Activated T-cell treated with anti-CD3 and anti-CD28 coated beads for 4 hours (primary cell): Measurements from ENCODE around the gene LCK.
A peak's percentile ranks its signal among the peaks of the same experiment; 100 is the strongest.
"Not testable (repeated sequence)": the region's sequence is repeated elsewhere in the genome, so short reads cannot be mapped to it uniquely, and the experiment has no call there.

Experiments
- DNase-seq: peaks from one replicate; pipeline ENCODE4 v3.0.0-alpha.2; 2020

LCK gene

DNA sequence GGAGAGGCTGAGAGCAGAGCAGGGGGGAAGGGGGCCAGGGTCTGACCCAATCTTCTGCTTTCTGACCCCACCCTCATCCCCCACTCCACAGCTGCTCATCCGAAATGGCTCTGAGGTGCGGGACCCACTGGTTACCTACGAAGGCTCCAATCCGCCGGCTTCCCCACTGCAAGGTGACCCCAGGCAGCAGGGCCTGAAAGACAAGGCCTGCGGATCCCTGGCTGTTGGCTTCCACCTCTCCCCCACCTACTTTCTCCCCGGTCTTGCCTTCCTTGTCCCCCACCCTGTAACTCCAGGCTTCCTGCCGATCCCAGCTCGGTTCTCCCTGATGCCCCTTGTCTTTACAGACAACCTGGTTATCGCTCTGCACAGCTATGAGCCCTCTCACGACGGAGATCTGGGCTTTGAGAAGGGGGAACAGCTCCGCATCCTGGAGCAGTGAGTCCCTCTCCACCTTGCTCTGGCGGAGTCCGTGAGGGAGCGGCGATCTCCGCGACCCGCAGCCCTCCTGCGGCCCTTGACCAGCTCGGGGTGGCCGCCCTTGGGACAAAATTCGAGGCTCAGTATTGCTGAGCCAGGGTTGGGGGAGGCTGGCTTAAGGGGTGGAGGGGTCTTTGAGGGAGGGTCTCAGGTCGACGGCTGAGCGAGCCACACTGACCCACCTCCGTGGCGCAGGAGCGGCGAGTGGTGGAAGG, 23.7 kb downstream of the LCK start:
- no peak for DNase-seq

DNA sequence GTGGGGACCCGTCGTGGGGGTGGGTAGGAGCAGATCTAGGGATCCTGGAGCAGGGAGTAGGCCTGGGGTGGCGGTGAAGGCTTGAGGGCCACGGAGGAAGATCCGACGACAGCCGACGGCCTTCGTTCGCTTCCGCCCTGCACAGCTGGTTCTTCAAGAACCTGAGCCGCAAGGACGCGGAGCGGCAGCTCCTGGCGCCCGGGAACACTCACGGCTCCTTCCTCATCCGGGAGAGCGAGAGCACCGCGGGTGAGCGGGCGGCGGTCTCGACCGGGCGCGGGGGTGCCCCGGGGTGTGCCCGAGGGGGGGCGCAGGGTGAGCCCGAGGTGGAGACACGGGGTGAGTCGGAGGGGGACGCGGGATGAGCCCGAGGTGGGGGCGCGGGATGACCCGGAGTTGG, 24.4 kb downstream of the LCK start:
- DNase-seq = no peak

DNA sequence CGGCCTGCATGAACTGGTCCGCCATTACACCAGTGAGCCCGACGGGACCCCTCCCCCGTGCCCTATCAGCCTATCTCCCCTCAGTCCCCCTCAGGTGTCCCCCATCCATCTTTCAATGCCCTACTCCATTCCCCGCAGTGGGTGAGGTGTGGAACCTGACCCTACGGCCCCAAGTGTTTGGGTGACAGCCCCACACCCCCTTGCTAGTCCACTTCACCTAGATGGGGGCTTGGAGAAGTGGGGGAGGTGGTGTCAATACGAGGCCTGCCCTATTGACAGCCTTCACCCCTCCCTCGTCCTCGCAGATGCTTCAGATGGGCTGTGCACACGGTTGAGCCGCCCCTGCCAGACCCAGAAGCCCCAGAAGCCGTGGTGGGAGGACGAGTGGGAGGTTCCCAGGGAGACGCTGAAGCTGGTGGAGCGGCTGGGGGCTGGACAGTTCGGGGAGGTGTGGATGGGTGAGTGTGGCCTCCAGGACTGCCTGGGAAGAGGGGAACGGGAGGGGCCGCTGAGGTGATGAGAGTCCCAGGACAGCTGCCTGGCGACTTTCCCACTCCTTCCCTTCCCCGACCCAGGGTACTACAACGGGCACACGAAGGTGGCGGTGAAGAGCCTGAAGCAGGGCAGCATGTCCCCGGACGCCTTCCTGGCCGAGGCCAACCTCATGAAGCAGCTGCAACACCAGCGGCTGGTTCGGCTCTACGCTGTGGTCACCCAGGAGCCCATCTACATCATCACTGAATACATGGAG, 25.1 kb downstream of the LCK start:
- DNase-seq = no peak

DNA sequence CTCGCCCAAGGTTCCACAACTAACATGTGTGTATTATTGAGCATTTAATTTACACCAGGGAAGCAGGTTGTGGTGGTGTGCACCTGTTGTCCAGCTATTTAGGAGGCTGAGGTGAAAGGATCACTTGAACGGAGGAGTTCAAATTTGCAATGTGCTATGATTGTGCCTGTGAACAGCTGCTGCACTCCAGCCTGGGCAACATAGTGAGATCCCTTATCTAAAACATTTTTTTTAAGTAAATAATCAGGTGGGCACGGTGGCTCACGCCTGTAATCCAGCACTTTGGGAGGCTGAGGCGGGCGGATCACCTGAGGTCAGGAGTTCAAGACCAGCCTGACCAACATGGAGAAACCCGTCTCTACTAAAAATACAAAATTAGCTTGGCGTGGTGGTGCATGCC, 33.7 kb downstream of the LCK start:
- DNase-seq = not testable (repeated sequence)

DNA sequence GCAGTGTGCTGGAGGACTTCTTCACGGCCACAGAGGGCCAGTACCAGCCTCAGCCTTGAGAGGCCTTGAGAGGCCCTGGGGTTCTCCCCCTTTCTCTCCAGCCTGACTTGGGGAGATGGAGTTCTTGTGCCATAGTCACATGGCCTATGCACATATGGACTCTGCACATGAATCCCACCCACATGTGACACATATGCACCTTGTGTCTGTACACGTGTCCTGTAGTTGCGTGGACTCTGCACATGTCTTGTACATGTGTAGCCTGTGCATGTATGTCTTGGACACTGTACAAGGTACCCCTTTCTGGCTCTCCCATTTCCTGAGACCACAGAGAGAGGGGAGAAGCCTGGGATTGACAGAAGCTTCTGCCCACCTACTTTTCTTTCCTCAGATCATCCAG, 34.6 kb downstream of the LCK start:
- DNase-seq = no peak

DNA sequence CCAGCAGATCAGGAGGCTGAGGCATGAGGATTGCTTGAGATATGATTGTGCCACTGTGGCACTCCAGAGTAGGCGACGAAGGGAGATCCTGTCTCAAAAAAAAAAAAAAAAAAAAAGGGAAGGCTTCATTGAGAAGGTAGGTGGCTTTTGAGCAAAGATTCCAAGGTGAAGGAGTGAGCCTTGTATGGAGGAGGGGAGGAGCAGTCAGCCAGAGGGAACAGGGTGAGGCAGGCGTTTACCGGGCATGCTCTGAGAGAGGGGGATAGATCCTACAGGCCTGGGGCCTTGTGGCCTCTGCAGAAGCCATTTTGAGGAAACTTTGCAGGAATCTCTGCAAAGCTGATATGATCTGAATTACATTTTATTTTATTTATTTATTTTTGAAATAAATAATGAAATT, 35.7 kb downstream of the LCK start:
- no peak for DNase-seq

DNA sequence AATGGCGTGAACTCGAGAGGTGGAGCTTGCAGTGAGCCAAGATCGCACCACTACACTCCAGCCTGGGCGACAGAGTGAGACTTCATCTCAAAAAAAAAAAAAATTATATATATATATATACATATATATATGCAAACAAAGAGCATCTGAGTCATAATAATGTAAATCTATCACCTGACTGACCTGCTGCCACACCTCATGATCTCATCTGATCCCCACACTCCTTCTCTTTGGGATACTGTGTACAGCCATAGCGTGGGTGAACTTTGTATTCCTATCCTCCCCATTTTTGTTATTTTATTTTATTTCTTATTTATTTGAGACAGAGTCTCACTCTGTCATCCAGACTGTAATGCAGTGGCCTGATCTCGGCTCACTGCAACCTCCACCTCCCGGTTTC, 38.2 kb downstream of the LCK start:
- DNase-seq = no peak

DNA sequence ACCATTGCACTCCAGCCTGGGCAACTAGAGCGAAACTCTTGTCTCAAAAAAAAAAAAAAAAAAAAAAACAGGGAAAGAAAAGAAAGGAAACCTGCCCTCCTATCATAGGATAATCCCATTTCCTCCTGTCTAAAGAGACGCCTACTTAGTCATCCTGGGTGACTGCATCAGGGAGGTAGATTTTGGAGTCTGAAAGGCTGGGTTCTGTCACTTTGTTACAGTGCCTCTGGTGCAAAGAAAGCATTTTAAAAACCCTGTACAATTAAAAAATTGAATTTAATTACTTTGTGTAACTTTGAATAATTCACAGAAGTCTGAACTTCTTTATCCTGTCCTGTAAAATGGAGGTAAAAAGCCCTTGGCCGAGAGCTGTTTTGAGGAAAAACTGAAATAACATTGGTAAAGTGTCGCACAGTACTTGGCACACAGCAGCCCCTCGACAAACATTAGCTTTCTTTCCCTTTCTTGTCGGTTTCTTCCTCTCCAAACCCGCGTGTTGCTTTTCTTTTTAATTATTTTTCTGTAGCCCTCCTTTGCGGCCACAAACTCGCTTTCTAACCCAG, 40.2 kb downstream of the LCK start:
- no peak for DNase-seq

DNA sequence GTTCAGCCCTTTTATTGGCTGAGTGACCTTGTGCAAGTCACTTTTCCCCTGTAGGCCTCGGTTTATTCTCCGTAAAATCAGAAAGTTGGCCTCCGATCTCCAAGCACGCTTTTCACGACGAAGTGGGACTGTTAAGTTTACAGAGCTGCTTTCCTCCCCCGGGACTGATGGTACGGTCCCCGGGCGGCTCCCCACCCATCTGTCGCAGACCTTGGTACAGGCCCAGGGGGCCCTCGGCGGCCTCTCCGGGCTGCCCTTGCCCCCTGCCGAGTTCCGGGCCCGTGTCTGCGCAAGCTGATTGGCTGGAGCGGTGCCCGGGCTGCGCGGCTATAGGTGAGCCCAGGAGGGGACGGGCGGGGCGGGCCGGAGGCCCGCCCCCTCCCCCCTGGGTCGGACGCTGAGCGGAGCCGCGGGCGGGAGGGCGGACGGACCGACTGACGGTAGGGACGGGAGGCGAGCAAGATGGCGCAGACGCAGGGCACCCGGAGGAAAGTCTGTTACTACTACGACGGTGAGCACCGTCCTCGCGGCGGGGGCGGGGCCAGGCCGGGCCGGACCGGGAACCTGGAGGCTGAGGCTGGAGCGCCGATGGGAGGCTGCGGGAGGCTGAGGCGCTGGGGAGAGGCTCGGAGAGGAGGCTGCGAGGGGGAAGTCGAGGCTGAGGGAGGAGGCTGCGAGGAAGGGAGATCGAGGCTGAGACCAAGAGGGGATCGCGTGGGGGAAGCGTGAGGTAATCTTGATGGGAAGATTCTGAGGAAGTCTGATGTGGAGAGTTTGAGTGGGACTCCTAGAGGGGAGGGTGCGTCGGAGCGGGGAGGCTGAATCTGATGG, 40.9 kb downstream of the LCK start, which contains the start of gene HDAC1:
Gene HDAC1, plus strand, starts transcription at position 376 of the 831 bp plus-strand sequence. Its CDS starts 87 bp downstream, at position 463.
- peak; percentile 89 for DNase-seq

DNA sequence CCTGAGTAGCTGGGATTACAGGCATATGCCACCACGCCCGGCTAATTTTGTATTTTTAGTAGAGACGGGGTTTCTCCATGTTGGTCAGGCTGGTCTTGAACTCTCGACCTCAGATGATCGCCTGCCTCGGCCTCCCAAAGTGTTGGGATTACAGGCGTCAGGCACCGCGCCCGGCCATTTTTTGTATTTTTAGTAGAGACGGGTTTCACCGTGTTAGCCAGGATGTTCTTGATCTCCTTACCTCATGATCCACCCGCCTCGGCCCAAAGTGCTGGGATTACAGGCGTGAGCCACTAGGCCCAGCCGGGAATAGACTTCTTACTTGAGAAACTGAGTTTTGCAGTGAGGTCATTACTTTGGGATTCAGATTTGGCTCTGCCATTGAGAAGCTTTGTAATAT, 47.1 kb downstream of the LCK start:
- DNase-seq = not testable (repeated sequence)

DNA sequence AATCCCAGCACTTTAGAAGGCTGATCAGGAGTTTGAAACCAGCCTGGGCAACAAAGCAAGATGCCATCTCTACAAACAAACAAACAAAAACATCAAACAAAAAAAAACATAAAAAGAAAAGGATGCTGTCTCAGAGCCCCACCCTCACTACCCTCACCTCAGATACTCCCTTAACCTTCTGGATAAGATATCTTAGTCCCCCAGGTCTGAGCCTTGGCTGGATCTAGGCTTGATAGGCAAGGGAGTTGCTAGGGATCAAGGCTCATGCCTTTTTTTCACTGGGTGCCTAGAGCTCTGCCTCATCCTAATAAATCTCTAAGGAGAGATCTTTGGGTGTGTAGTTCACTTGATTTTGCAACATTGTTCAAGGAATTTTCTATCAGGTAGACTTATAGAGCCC, 48.3 kb downstream of the LCK start:
- no peak for DNase-seq

DNA sequence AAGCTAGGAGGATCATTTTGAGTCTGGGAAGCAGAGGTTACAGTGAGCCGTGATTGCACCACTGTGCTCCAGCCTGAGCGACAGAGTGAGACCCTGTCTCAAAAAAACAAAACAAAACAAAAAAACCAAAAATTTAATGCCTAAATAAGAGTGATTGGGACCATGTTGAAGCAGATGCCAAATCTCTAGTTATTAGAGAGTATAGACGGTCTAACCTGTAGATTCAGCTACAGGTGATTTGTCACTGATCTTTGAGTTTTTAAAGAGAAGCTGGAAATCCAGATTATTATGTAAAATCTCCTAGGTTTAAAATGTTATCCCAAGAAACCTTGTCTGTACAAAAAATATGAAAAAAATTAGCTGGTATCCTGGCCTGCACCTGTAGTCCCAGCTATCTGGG, 52.3 kb downstream of the LCK start:
- no peak for DNase-seq

DNA sequence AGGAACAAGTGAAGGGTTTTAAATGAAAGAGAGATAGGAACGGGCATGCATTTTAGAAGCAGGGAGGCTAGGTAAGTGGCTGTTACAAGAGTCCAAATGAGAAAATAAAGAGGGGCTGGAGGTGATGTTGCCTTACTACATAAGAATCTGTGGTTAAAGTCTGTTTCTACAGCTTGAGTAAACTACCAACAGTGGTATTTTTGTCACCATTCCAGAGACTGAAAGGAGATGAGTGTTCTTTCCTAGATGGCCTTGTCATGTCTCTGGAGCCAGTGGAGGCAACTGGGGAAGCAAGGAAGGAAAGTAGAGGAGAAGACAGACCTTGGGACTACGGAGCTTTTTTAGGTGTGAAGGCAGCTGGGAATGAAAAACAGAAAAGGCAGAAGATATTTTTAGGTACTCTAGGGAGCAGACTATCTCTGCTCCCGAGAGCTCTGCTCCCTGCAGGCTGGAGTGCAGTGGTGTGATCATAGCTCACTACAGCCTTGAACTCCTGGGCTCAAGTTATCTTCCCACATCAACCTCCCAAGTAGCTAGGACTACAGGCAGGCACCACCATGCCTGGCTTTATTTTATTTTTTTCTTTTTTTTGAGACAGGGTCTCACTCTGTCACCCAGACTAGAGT, 53.0 kb downstream of the LCK start:
- no peak for DNase-seq

DNA sequence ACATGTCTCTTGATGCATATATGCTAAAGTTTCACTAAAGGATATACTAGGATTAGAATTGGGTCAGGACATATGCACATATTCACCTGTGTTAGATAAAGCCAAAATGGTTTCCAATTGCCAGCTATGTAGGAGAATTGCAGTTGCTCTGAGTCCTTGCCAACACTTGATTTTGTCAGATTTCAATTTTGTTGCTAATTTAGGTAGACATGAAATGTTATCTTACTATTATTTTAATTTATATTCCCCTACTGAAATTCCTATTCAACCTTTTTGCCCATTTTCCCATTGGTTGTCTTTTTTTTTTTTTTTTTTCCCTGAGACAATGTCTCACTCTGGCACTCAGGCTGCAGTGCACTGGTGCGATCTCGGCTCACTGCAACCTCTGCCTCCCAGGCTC, 54.2 kb downstream of the LCK start:
- no peak for DNase-seq

DNA sequence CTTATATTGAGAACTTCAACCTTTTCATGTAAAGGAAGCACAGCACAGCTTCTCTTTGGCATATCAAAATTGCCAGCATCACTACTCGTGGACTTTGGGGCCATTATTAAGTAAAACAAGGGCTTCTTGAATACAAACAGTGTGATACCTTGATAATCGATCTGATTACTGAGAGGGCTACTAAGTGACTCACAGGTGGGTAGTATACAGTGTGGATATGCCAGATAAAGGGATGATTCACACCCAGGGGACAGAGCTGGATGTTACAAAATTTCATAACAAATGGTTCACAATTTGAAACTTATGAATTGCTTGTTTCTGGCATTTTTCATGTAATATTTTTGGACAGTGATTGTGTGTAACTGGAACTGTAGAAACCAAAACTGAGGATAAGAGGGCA, 56.3 kb downstream of the LCK start:
- DNase-seq = no peak

DNA sequence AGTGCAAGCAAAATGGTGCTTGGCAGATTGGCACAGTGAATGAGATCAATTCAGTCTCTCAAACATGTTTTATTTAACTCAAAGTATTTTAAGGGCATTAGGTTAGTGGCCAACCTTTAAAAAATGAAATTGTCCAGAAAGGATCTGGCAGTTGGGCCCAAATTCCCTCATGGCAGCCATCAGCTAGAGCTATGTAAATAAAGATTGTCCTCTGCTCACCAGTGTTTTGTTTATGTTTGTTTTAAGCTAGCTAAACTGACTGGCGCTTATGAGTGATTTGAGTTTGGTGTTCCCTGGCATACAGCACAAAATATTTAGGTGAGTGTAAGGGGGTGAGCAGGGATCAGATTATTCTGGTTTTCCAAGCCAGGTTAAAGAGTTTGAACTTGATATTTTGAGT, 58.9 kb downstream of the LCK start:
- no peak for DNase-seq

DNA sequence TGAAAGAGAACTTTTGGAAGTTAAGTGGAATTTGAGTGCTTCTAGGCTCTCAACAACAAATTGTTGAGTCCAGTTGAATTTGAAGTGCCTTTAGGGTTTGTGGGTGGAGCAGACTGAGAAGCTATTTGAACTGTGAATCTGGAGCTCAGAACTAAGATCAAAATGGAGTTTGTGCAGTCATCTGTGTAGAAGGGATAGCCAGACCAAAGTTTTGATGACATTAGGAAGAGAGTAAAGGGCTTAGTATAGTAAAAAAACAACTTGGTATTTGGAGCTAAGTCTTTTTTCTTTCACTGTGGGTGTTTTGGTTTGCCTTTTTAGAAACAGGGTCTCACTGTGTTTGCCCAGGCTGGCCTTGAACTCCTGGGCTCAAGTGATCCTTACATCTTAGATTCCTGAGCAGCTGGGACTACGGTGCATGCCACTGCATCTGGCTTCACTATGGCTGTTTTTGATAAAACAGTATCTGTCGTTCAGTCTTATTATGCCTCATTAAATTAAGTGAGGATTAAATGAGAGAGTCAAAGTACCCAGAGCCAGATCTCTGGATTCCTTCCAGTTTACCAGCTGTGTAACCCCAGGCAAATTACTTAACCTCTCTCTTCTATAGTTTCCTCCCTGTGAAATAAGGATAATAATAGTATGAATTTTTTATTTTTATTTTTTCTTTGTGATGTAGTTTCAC, 60.8 kb downstream of the LCK start:
- no peak for DNase-seq

DNA sequence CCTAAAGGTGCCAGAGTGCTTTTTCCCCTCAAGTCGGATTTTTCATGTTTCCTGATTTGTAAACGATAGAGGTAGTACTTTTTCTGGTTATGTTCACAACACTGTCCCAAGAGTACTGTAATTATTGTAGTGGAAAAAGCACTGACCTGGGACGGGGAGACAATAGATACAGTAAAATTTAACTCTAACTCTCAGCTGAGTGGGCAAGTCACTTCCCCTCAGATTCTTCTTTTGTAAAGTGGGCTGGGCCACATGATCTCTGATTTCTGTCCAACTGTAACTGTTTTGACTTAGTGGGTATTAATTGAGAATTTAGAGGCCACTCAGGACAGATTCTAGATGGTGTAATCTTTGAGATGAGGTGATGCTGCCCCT, 65.8 kb downstream of the LCK start:
- no peak for DNase-seq

DNA sequence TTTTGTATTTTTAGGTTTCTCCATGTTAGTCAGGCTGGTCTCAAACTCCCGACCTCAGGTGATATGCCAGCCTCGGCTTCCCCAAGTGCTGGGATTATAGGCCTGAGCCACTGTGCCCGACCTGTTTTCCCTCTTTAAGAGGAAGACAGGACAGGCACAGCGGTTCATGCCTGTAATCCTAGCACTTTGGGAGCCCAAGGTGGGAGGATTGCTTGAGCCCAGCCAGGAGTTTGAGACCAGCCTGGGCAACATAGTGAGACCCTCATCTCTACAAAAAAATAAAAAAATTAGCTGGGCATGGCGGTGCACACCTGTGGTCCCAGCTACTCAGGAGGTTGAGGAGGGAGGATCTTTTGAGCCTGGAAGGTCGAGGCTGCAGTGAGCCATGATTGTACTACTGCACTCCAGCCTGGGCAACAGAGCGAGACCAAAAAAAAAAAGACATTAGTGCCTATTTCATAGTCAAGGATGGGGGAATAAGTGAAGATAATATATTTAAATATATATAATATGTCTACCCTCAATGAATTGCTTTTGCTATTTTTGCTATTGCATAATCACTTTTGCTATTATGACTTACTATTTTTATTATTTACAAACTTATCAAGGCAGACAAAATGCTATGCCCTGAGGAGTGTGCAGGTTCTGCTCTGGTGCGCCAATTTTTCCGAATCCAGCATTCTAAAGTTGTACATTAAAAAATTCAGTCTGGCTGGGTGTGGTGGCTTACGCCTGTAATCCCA, 67.2 kb downstream of the LCK start:
- no peak for DNase-seq

DNA sequence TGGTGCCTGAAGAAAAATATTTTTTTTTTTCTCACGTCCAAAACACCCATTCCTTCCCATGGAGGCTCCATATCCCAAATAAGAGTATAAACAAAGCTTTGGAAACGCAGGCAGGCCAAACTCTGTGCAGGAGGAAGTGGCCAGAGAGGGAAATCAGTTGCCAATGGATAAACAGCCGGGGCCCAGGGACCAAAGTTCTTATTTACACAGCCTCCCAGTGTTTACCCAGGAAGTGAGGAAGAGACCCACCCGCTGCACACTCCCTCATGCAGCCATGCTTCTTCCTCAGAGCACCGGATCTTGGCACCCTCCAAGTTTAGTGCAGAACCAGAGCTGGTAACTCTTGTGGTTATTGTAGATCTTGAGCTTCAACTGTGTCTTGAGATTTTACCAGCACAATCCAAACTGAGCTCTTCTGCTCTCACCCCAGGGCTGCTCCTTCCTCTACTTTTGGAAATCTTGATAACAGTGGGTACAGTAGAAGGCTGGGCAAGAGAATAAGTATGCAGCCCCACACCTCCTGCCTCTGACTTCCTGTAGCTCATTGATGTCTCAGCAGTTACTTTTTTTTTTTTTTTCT, 70.7 kb downstream of the LCK start:
- no peak for DNase-seq

DNA sequence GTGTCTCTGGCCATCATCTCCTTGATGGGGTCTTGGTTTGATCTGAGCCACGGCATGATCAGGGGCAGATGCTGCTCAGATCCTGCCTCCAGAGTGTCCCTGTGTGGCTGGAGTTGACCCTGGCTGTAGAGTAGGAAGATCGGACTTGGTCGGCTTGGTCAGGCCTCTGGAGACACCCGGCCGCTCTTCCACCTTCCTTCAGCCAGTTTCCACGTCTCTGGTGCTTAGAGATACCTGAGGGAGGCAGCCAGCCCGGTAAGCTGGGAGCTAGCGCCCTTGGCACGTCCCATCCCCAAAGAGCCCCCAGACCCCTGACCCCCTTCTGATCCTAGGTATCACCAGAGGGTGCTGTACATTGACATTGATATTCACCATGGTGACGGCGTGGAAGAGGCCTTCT, 76.1 kb downstream of the LCK start:
- DNase-seq = no peak
